Neural cell (in vitro differentiated cells): ENCODE data around the gene CUEDC1. TPM values are rescaled to one million over a fixed set of nuclear protein-coding genes. Genes with fewer than 3 reads are reported as not detected.

ENCODE experiments used
- H2AFZ ChIP-seq: fragments of 200-600, 300-800 bp; sonication (generic), shearing (Covaris generic); 2 replicates; pipeline ENCODE4 v1.6.0; 2014; ENCODE audit warnings: low read depth, mild to moderate bottlenecking, antibody characterized with exemption, low read length, moderate library complexity
- H3F3A ChIP-seq: fragments of 200-600 bp; shearing (Covaris generic); 2 replicates; pipeline ENCODE4 v1.6.1; 2016; ENCODE audit warnings: mild to moderate bottlenecking, moderate library complexity, mixed read lengths, antibody characterized with exemption, low read length; ENCODE audit not compliant: insufficient read depth, poor library complexity, severe bottlenecking
- H3K27ac ChIP-seq: fragments of 200-600, 300-800 bp; sonication (generic), shearing (Covaris generic); 2 replicates; pipeline ENCODE4 v1.5.1; 2014; ENCODE audit warnings: mild to moderate bottlenecking, low read length, moderate library complexity
- H3K27me3 ChIP-seq: fragments of 300-800, 200-600 bp; sonication (generic), shearing (Covaris generic); 2 replicates; pipeline ENCODE4 v1.6.0; 2014; ENCODE audit warnings: mild to moderate bottlenecking, low read depth, low read length, moderate library complexity; ENCODE audit not compliant: insufficient read depth
- H3K36me3 ChIP-seq: fragments of 300-800, 200-600 bp; sonication (generic), shearing (Covaris generic); 2 replicates; pipeline ENCODE4 v1.5.1; 2014; ENCODE audit warnings: mild to moderate bottlenecking, antibody characterized with exemption, low read length, moderate library complexity; ENCODE audit not compliant: insufficient read depth
- H3K4me2 ChIP-seq: fragments of 300-800, 200-600 bp; sonication (generic), shearing (Covaris generic); 2 replicates; pipeline ENCODE4 v1.6.0; 2014; ENCODE audit warnings: mild to moderate bottlenecking, low read length
- H3K4me3 ChIP-seq: fragments of 300-800, 200-600 bp; sonication (generic), shearing (Covaris generic); 2 replicates; pipeline ENCODE4 v1.5.1; 2014; ENCODE audit warnings: mild to moderate bottlenecking, low read length, moderate library complexity
- H3K79me2 ChIP-seq: fragments of 200-600 bp; shearing (Covaris generic); replicated peaks from 2 replicates; pipeline ENCODE4 v1.6.0; 2014; ENCODE audit warnings: mild to moderate bottlenecking, low read length, moderate library complexity; ENCODE audit not compliant: insufficient read depth
- H3K9ac ChIP-seq: fragments of 300-800, 200-600 bp; sonication (generic), shearing (Covaris generic); 2 replicates; pipeline ENCODE4 v1.6.1; 2016; ENCODE audit warnings: mild to moderate bottlenecking, low read length, mixed read lengths
- H3K9me2 ChIP-seq: fragments of 200-600 bp; shearing (Covaris generic); 2 replicates; pipeline ENCODE4 v1.6.1; 2016; ENCODE audit warnings: mild to moderate bottlenecking, low read length, mixed read lengths; ENCODE audit not compliant: insufficient read depth
- H3K9me3 ChIP-seq: fragments of 200-600, 300-800 bp; sonication (generic), shearing (Covaris generic); 2 replicates; pipeline ENCODE4 v1.6.1; 2016; ENCODE audit warnings: mild to moderate bottlenecking, mixed run types, low read length, moderate library complexity, mixed read lengths
- H4K20me1 ChIP-seq: fragments of 200-600 bp; shearing (Covaris generic); 2 replicates; pipeline ENCODE4 v1.6.1; 2016; ENCODE audit warnings: mild to moderate bottlenecking, mixed run types; ENCODE audit not compliant: insufficient read depth
- CTCF ChIP-seq: fragments of 450-650 bp; IDR thresholded peaks from 2 replicates; pipeline ENCODE4 v1.5.1; 2014; ENCODE audit warnings: antibody characterized with exemption, mild to moderate bottlenecking, moderate library complexity; ENCODE audit not compliant: poor library complexity, severe bottlenecking
- EP300 ChIP-seq: fragments of 450-650 bp; conservative IDR thresholded peaks from 2 replicates; pipeline ENCODE4 v1.6.1; 2014; ENCODE audit warnings: antibody characterized with exemption, mild to moderate bottlenecking, moderate library complexity; ENCODE audit not compliant: poor library complexity, severe bottlenecking
- EZH2 ChIP-seq: fragments of 200-600, 300-800 bp; shearing (Covaris generic), sonication (generic); IDR thresholded peaks from 2 replicates; pipeline ENCODE4 v1.6.1; 2014; ENCODE audit warnings: antibody characterized with exemption, low read length, borderline replicate concordance, mild to moderate bottlenecking; ENCODE audit not compliant: insufficient read depth, poor library complexity, severe bottlenecking
- MXI1 ChIP-seq: fragments of 450-650 bp; conservative IDR thresholded peaks from 2 replicates; pipeline ENCODE4 v1.6.1; 2014; ENCODE audit warnings: antibody characterized with exemption, mild to moderate bottlenecking; ENCODE audit not compliant: poor library complexity, severe bottlenecking
- POLR2AphosphoS5 ChIP-seq: IDR thresholded peaks from 2 replicates; pipeline ENCODE4 v1.6.1; 2012
- RAD21 ChIP-seq: fragments of 450-650 bp; conservative IDR thresholded peaks from 2 replicates; pipeline ENCODE4 v1.6.1; 2014; ENCODE audit warnings: antibody characterized with exemption, mild to moderate bottlenecking, moderate library complexity
- SMC3 ChIP-seq: fragments of 450-650 bp; conservative IDR thresholded peaks from 2 replicates; pipeline ENCODE4 v1.6.1; 2014; ENCODE audit warnings: antibody characterized with exemption, mild to moderate bottlenecking, moderate library complexity; ENCODE audit not compliant: poor library complexity
- TAF1 ChIP-seq: IDR thresholded peaks from 2 replicates; pipeline ENCODE4 v1.6.1; 2012; ENCODE audit warnings: low read depth
- polyA plus RNA-seq: library from polyadenylated mRNA; depleted of rRNA; stranded (reverse); fragments of >200 nt; gene quantifications from 2 replicates; pipeline ENCODE4 v1.2.3, GENCODE V29; 2014
- TF ChIP-seq, protein P1 (sequence below): IDR thresholded peaks from 2 replicates; pipeline ENCODE4 v1.6.1; 2012; ENCODE audit warnings: borderline replicate concordance

Gene CUEDC1
- polyA plus RNA-seq, 1 donor from 2014 or later: 27.0 TPM

DNA sequence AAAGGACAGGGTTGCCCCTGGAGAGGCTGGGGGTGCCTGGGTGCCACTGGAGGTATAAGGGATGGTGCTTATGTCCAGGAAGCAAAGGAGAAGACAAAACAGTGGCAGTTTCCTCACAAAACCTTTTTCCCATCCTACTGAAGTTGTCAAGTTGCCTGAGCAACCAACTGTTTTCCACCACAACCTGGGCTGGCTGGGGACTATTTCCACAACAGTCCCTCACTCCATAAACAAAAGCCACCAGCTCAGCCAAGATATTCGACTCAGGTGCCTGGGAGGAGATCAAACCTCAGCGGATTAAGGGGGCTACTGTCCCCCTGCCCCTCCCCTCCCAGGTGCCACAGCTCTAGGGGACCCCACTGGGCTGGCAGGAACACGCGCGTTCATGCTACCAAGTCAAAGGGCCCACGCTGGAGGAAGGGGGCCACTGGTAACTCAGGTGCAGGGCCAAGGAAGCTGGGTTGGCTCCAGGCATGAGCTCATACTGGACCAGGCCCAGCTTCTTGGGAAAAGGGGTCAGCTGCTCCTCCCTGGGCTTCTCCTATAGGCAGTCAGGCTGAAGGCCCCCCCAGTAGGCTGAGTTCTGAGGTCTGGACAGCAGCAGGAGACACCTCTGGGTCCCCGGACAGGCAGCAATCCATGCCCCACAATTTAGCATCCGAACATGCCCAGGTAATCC is 59.7 kb downstream of the CUEDC1 start (continued):
- TF ChIP-seq SMC3 (no peak), TAF1 (no peak)

DNA sequence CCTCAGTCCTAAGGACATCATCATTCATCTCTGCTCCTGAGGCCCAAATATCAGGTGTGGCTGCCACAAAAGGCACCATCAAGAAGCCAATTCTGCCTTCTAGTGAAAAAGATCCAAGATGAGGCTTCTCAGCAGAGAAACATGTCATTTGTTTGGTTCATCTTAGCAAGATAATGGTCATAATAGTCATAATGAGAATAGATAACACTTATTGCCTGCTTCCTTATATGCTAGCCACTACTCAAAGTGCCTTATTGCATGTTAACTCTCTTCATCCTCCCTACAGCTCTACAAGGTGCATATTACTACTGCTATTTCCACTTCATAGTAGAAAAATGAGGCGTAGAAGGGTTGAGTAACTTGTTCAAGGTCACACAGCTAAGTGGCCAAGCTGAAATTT is 60.4 kb downstream of the CUEDC1 start:
- no peak overlapping the region for H3K9ac ChIP-seq
- no peak overlapping the region for H3K4me3 ChIP-seq
- H3K9me3 ChIP-seq: no peaks in the 10 kb centered on the region
- no peaks in the 10 kb centered on the region for H3K9me2 ChIP-seq
- H3K27ac ChIP-seq: no peak overlapping the region
- H3F3A ChIP-seq: no peaks in the 10 kb centered on the region
- H3K79me2 ChIP-seq: no peaks in the 10 kb centered on the region
- H3K4me2 ChIP-seq: no peak overlapping the region
- no peaks in the 10 kb centered on the region for H3K27me3 ChIP-seq
- H2AFZ ChIP-seq: no peak overlapping the region
- H3K36me3 ChIP-seq: no peaks in the 10 kb centered on the region
- no peak for TF ChIP-seq TAF1
- no peak for TF ChIP-seq SMC3
- TF ChIP-seq EP300: no peak
- TF ChIP-seq, protein P1, sequence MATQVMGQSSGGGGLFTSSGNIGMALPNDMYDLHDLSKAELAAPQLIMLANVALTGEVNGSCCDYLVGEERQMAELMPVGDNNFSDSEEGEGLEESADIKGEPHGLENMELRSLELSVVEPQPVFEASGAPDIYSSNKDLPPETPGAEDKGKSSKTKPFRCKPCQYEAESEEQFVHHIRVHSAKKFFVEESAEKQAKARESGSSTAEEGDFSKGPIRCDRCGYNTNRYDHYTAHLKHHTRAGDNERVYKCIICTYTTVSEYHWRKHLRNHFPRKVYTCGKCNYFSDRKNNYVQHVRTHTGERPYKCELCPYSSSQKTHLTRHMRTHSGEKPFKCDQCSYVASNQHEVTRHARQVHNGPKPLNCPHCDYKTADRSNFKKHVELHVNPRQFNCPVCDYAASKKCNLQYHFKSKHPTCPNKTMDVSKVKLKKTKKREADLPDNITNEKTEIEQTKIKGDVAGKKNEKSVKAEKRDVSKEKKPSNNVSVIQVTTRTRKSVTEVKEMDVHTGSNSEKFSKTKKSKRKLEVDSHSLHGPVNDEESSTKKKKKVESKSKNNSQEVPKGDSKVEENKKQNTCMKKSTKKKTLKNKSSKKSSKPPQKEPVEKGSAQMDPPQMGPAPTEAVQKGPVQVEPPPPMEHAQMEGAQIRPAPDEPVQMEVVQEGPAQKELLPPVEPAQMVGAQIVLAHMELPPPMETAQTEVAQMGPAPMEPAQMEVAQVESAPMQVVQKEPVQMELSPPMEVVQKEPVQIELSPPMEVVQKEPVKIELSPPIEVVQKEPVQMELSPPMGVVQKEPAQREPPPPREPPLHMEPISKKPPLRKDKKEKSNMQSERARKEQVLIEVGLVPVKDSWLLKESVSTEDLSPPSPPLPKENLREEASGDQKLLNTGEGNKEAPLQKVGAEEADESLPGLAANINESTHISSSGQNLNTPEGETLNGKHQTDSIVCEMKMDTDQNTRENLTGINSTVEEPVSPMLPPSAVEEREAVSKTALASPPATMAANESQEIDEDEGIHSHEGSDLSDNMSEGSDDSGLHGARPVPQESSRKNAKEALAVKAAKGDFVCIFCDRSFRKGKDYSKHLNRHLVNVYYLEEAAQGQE: no peak
- no peak for TF ChIP-seq CTCF
- TF ChIP-seq POLR2AphosphoS5: no peak
- TF ChIP-seq EZH2: no peak
- no peak for TF ChIP-seq RAD21
- TF ChIP-seq MXI1: no peak
- no peaks in the 10 kb centered on the region for H4K20me1 ChIP-seq

DNA sequence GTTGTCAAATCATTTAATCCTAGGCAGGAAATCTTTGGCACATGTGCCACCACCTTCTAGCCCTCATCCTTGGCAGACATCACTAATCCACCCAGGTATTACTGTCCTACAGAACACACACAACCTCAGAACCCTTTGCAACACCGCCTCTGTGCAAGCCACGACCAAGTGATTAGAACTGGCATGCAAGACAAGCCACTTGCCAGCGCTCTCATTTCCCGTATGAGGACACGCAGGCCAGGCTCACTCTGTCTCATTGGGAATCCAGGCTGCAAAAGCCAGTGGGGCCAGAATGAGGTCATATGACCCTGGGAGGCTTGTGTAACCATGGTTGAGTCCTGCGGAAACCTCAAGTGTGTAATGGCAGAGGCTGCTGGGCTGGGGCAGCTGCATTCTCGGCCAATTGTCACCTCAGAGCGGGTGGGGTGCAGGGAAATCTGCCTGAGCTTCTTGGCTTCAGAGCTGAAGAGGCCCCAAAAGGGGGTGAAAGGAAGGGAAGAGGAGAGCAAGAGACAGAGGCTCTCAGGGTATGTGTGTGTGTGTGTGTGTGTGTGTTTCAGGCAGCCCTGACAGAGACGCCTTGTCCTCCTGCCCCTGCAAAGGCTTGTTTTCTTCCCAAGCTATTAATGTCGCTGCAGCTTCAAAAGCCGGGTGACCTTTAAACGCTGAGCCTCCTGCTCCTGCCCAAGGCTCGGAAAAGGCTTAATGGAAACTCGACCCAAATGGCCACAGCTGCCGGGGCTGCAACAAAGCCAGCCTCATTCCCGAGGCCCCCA is 62.2 kb downstream of the CUEDC1 start:
- TF ChIP-seq POLR2AphosphoS5: no peak
- TF ChIP-seq EZH2: no peak
- TF ChIP-seq, protein P1: no peak
- no peak for TF ChIP-seq EP300
- TF ChIP-seq SMC3: peak; percentile 26
- H3K27ac ChIP-seq: peak overlapping the region; percentile 30
- no peak overlapping the region for H2AFZ ChIP-seq
- H3K79me2 ChIP-seq: no peaks in the 10 kb centered on the region
- no peaks in the 10 kb centered on the region for H3F3A ChIP-seq
- H3K4me3 ChIP-seq: no peak overlapping the region
- peak overlapping the region; percentile 43 for H3K9ac ChIP-seq
- H3K9me3 ChIP-seq: no peaks in the 10 kb centered on the region
- H3K27me3 ChIP-seq: no peaks in the 10 kb centered on the region
- no peaks in the 10 kb centered on the region for H4K20me1 ChIP-seq
- H3K4me2 ChIP-seq: no peak overlapping the region
- H3K36me3 ChIP-seq: no peaks in the 10 kb centered on the region
- H3K9me2 ChIP-seq: no peaks in the 10 kb centered on the region
